Upper lobe of left lung (tissue), 6 donors: Measurements from ENCODE around the gene DST. TPM values are rescaled to one million over a fixed set of nuclear protein-coding genes. Genes with fewer than 3 reads are reported as not detected.

Experiments used
- ATAC-seq, 2 donors: fragments of 200-7000 bp; cut with Tn5 transposase; one replicate each; pipeline ENCODE4 v1.9.1; 2022; ENCODE audit warnings: mild to moderate bottlenecking in 2 of 2, moderate library complexity in 2 of 2; ENCODE audit not compliant: low FRiP score in 2 of 2
- DNase-seq, 2 donors: peaks; one replicate each; pipeline ENCODE4 v3.0.0-alpha.2; 2019 to 2020
- H3K27ac ChIP-seq, 4 donors: fragments of 200-600 bp; sonication (generic); one replicate each; pipeline ENCODE4 v1.5.1; 2016 to 2019
- H3K27me3 ChIP-seq, 4 donors: fragments of 200-600 bp; sonication (generic); one replicate each; pipeline ENCODE4 v1.5.1; 2017 to 2019
- H3K36me3 ChIP-seq, 4 donors: fragments of 200-600 bp; sonication (generic); one replicate each; pipeline ENCODE4 v1.5.1; 2016 to 2019
- H3K4me1 ChIP-seq, 4 donors: fragments of 200-600 bp; sonication (generic); one replicate each; pipeline ENCODE4 v1.5.1; 2018 to 2019
- H3K4me3 ChIP-seq, 4 donors: fragments of 200-600 bp; sonication (generic); one replicate each; pipeline ENCODE4 v1.5.1; 2017 to 2019; ENCODE audit warnings: mild to moderate bottlenecking in 2 of 4, moderate library complexity in 1 of 4
- H3K9me3 ChIP-seq, 4 donors: fragments of 200-600 bp; sonication (generic); one replicate each; pipeline ENCODE4 v1.5.1; 2018 to 2019
- CTCF ChIP-seq, 6 experiments: fragments of 450-650 bp in 4 of 6; fragments of 200-600 bp in 2 of 6; sonication (generic) in 2 of 6; IDR thresholded peaks; one replicate each; pipeline ENCODE4 v1.5.1; 2016 to 2019; ENCODE audit warnings: antibody characterized with exemption in 6 of 6
- EP300 ChIP-seq, 4 donors: sonication (generic); formaldehyde crosslinking; IDR thresholded peaks; one replicate each; pipeline ENCODE4 v1.5.1; 2017; ENCODE audit warnings: antibody characterized with exemption in 4 of 4, control low read depth in 2 of 4
- POLR2A ChIP-seq, 4 donors: fragments of 450-650 bp; IDR thresholded peaks; one replicate each; pipeline ENCODE4 v1.5.1; 2016 to 2017; ENCODE audit warnings: antibody characterized with exemption in 4 of 4, mild to moderate bottlenecking in 2 of 4
- POLR2AphosphoS5 ChIP-seq, 2 donors: sonication (generic); formaldehyde crosslinking; IDR thresholded peaks; one replicate each; pipeline ENCODE4 v1.5.1; 2017; ENCODE audit warnings: antibody characterized with exemption in 2 of 2
- WGBS, 2 donors: methylation state at CpG; one replicate each; pipeline ENCODE4 v1.1.5; 2017 to 2018; 5-methylcytosine and 5-hydroxymethylcytosine counted together
- total RNA-seq, 6 donors: library from RNA; depleted of rRNA in 4 of 6; stranded (reverse); fragments of >200 nt in 4 of 6; gene quantifications; one replicate each; pipeline versions ENCODE4 v1.1.0 to v1.2.1, GENCODE V29; 2016 to 2021
- donor health status: DM: no; HTN: no; CAD: no; lungs with moderate emphysema.
- donor health status: DM: no; HTN: yes; CAD: no; lungs with severe emphysema.

Gene DST
- total RNA-seq, 6 donors from 2014 or later, result 241 to 477 (median 341) TPM

GRCh38 chr6:56458324-56458884 is 184.3 kb downstream of the DST start:
- H3K4me3 ChIP-seq, result no peak overlapping the region

GRCh38 chr6:56456785-56457184 is 185.9 kb downstream of the DST start:
- DNase-seq (no peak), ATAC-seq (no peak)
- Histone ChIP-seq H3K27me3 (no peaks in the 10 kb centered on the region), H3K27ac (no peak overlapping the region), H3K4me3 (no peak overlapping the region), H3K36me3 (peaks cover 3 to 53% (median 15%) of the 10 kb centered on the region in 4 donors), H3K9me3 (no peaks in the 10 kb centered on the region), H3K4me1 (no peaks in the 10 kb centered on the region)
- TF ChIP-seq CTCF (IDR thresholded peaks at IDR 0.05) (no peak), POLR2AphosphoS5 (IDR thresholded peaks at IDR 0.05) (no peak), EP300 (IDR thresholded peaks at IDR 0.05) (no peak), POLR2A (IDR thresholded peaks at IDR 0.05) (no peak)
- 78 to 81% methylated on average over 2 of the region's 2 CpGs for WGBS, 2 donors

More at GRCh38 chr6:56458324-56458884, 184.3 kb downstream of the DST start:
- 83 to 85% methylated on average over 5 of the region's 5 CpGs for WGBS, 2 donors
- no peaks in the 10 kb centered on the region for H3K9me3 ChIP-seq
- TF ChIP-seq POLR2A (IDR thresholded peaks at IDR 0.05), result no peak
- TF ChIP-seq CTCF (IDR thresholded peaks at IDR 0.05), result no peak
- no peak for TF ChIP-seq POLR2AphosphoS5 (IDR thresholded peaks at IDR 0.05)
- no peak for TF ChIP-seq EP300 (IDR thresholded peaks at IDR 0.05)
- H3K27me3 ChIP-seq, result no peaks in the 10 kb centered on the region
- DNase-seq (no peak), ATAC-seq (no peak)
- H3K4me1 ChIP-seq, result no peaks in the 10 kb centered on the region
- no peak overlapping the region for H3K27ac ChIP-seq
- peaks cover 9 to 70% (median 18%) of the 10 kb centered on the region in 4 donors for H3K36me3 ChIP-seq

DNA sequence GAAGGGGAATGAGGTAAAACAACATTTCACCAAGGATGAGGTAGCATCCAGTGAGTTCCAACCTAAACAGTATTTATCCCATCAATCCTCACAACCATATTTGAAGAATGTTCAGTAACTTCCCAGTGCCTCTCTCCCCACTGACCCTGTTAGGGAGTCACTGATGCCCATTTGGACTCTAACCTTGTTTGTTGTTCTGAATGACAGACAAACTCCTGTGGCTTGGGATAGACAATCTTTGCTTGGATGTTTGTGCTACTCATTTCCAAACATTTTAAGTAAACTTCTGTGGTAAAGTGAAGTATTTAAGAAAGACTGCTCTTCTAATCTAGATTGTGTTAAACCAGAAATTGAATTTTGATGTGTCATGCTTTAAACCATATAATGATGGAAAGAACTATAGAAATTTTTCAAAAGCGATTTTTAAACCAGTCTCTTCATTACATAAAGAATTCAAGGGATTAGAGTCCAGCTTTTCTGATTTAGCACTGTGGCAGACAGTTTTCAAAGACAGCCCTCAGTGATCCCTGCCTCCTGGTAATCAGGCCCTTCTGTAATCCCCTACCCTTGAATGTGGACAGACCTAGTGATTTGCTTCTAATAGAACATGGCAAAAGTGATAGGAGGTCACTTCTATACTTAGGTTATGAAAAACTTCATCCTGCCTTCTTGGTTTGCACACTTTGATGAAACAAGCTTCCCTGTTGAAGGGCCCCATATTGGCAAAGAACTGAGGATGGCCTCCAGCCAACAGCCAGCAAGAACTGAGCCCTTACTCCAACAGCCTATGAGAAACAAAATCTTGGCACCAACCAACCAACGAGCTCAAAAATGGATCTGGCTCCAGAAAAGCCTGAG is 191.6 kb downstream of the DST start:
- Histone ChIP-seq H3K27me3 (no peaks in the 10 kb centered on the region), H3K36me3 (peaks cover 0 to 5% (median 0%) of the 10 kb centered on the region in 4 donors), H3K4me1 (no peaks in the 10 kb centered on the region), H3K4me3 (no peak overlapping the region), H3K9me3 (no peaks in the 10 kb centered on the region), H3K27ac (no peak overlapping the region)
- no peak for DNase-seq
- ATAC-seq, result peak in 1 of 2 donors; percentile 9
- 52 to 67% methylated on average over 2 of the region's 2 CpGs for WGBS, 2 donors
- TF ChIP-seq POLR2A (IDR thresholded peaks at IDR 0.05) (no peak), EP300 (IDR thresholded peaks at IDR 0.05) (no peak), CTCF (IDR thresholded peaks at IDR 0.05) (no peak), POLR2AphosphoS5 (IDR thresholded peaks at IDR 0.05) (no peak)

DNA sequence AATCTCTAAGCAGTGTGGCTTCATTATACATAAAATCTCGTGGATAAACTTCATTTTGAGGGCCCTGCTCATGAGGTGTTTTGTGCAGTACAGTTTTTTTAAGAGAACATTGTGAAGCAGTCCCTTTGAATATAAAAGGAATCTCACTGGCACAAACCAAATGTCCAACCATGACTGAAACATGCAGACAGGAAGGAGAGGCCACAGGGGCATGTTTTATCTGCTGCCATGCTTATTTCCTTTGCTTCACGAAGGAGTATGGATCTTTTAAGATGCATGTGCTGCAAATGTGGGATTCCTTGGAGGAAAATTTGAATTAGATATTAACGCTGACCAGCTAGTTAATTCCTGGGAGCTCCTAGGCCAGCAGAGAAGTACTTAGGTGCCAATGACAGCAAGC is 192.3 kb downstream of the DST start:
- no peaks in the 10 kb centered on the region for H3K4me1 ChIP-seq
- 59 to 63% methylated on average over 3 of the region's 3 CpGs for WGBS, 2 donors
- no peak overlapping the region for H3K27ac ChIP-seq
- no peak overlapping the region for H3K4me3 ChIP-seq
- ATAC-seq (no peak), DNase-seq (no peak)
- H3K9me3 ChIP-seq, result no peaks in the 10 kb centered on the region
- H3K27me3 ChIP-seq, result no peaks in the 10 kb centered on the region
- no peaks in the 10 kb centered on the region for H3K36me3 ChIP-seq
- no peak for TF ChIP-seq POLR2AphosphoS5 (IDR thresholded peaks at IDR 0.05)
- TF ChIP-seq CTCF (IDR thresholded peaks at IDR 0.05), result no peak
- TF ChIP-seq EP300 (IDR thresholded peaks at IDR 0.05), result no peak
- TF ChIP-seq POLR2A (IDR thresholded peaks at IDR 0.05), result no peak
